ENCODE results near the gene WFDC5. TPM values are rescaled to one million over a fixed set of nuclear protein-coding genes. Genes with fewer than 3 reads are reported as not detected.
"Not testable (repeated sequence)": the region's sequence is repeated elsewhere in the genome, so short reads cannot be mapped to it uniquely, and the experiment has no call there.

WFDC5 gene
- total RNA-seq, 1 donor from 2014 or later: not detected

GRCh38 chr20:45066372-45066771 lies 48.6 kb downstream of the WFDC5 start:
- H3K27ac Mint-ChIP-seq: no peak overlapping the region
- H3K27me3 Mint-ChIP-seq (ENCODE audit: low read depth): no peaks in the 10 kb centered on the region
- DNase-seq (ENCODE audit: low spot score in 2 of 2, unreplicated experiment in 2 of 2): no peak
- H3K4me1 Mint-ChIP-seq: peaks cover 17% of the 10 kb centered on the region
- H3K9me3 Mint-ChIP-seq: peaks cover 14% of the 10 kb centered on the region
- H3K4me3 Mint-ChIP-seq: no peak overlapping the region
- TF ChIP-seq, protein P1, sequence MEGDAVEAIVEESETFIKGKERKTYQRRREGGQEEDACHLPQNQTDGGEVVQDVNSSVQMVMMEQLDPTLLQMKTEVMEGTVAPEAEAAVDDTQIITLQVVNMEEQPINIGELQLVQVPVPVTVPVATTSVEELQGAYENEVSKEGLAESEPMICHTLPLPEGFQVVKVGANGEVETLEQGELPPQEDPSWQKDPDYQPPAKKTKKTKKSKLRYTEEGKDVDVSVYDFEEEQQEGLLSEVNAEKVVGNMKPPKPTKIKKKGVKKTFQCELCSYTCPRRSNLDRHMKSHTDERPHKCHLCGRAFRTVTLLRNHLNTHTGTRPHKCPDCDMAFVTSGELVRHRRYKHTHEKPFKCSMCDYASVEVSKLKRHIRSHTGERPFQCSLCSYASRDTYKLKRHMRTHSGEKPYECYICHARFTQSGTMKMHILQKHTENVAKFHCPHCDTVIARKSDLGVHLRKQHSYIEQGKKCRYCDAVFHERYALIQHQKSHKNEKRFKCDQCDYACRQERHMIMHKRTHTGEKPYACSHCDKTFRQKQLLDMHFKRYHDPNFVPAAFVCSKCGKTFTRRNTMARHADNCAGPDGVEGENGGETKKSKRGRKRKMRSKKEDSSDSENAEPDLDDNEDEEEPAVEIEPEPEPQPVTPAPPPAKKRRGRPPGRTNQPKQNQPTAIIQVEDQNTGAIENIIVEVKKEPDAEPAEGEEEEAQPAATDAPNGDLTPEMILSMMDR (IDR thresholded peaks at IDR 0.05; ENCODE audit: unreplicated experiment): no peak
- peaks cover 19% of the 10 kb centered on the region for H3K36me3 Mint-ChIP-seq

DNA sequence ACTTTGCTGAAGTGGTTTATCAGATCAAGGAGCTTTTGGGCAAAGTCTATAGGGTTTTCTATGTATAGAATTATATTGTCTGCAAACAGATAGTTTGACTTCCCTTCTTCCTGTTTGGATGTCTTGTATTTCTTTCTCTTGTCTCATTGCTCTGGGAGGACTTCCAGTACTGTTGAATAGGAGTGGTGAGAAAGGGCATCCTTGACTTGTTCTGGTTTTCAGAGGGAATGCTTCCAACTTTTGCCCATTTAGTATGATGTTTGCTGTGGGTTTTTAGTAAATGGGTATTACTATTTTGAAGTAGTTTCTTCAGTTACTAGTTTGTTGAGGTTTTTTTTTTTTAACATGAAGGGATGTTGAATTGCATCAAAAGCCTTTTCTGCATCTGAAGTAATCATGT lies 50.2 kb downstream of the WFDC5 start:
- peaks cover 17% of the 10 kb centered on the region for H3K4me1 Mint-ChIP-seq
- H3K4me3 Mint-ChIP-seq: no peak overlapping the region
- no peaks in the 10 kb centered on the region for H3K27me3 Mint-ChIP-seq (ENCODE audit: low read depth)
- H3K9me3 Mint-ChIP-seq: peaks cover 8% of the 10 kb centered on the region
- peaks cover 13% of the 10 kb centered on the region for H3K36me3 Mint-ChIP-seq
- DNase-seq (ENCODE audit: low spot score in 2 of 2, unreplicated experiment in 2 of 2): no peak
- no peak overlapping the region for H3K27ac Mint-ChIP-seq
- TF ChIP-seq, protein P1 (IDR thresholded peaks at IDR 0.05; ENCODE audit: unreplicated experiment): no peak

- H3K27me3 Mint-ChIP-seq (ENCODE audit: low read depth); H3K9me3 Mint-ChIP-seq; H3K4me3 Mint-ChIP-seq; H3K4me1 Mint-ChIP-seq; DNase-seq (ENCODE audit: low spot score in 2 of 2, unreplicated experiment in 2 of 2); H3K27ac Mint-ChIP-seq: not testable (repeated sequence)
- H3K36me3 Mint-ChIP-seq: peaks cover 12% of the 10 kb centered on the region
Measured at GRCh38 chr20:45063107-45063506, 51.9 kb downstream of the WFDC5 start.

DNA sequence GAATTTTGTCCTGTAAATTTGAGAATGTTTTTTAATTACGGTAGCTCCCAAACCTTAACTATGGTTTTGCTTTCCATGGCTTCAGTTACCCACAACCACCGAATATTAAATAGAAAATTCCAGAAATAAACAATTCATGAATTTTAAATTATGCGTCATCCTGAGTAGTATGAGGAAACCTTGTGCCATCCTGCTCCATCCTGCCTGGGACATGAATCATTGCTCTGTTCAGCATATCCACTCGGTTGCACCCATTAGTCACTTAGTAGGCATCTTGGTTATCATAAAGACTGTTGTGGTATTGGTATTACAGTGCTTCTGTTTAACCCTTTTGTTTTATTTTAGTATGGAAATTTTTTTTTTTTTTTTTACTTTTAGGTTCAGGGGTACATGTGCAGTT lies 53.7 kb downstream of the WFDC5 start:
- TF ChIP-seq, protein P1 (IDR thresholded peaks at IDR 0.05; ENCODE audit: unreplicated experiment): no peak
- Mint-ChIP-seq H3K9me3 (peaks cover 4% of the 10 kb centered on the region), H3K4me3 (no peak overlapping the region), H3K27me3 (ENCODE audit: low read depth) (no peaks in the 10 kb centered on the region), H3K36me3 (peaks cover 18% of the 10 kb centered on the region), H3K27ac (no peak overlapping the region), H3K4me1 (no peaks in the 10 kb centered on the region)
- DNase-seq (ENCODE audit: low spot score in 2 of 2, unreplicated experiment in 2 of 2): no peak

DNA sequence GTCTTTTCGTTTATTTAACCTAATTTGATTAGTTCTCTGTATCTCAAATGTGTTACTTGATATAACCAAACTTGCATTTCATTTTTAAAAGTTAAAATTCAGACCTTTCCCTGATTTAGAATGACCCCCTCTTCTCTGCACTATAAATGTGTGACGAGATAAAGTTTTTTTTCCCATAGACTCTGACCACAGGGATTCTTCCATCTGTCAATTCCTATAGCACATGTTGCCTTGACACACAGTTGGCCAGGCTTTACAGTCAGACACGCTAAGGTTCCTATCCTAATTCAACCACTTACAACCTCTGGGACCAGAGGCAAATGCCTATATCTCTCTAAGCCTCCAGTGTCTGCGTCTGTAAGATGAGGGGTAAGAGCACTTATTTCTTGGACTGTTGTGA lies 54.7 kb downstream of the WFDC5 start:
- no peak for DNase-seq (ENCODE audit: low spot score in 2 of 2, unreplicated experiment in 2 of 2)
- Mint-ChIP-seq H3K36me3 (peaks cover 18% of the 10 kb centered on the region), H3K9me3 (peaks cover 4% of the 10 kb centered on the region), H3K4me1 (no peaks in the 10 kb centered on the region), H3K27ac (no peak overlapping the region), H3K27me3 (ENCODE audit: low read depth) (no peaks in the 10 kb centered on the region), H3K4me3 (no peak overlapping the region)
- TF ChIP-seq, protein P1 (IDR thresholded peaks at IDR 0.05; ENCODE audit: unreplicated experiment): no peak

Other genes with a start within 250 kb of the WFDC5 start
- gene YWHAB, start 229.5 kb downstream of the WFDC5 start, total RNA-seq: 113 to 116 TPM (median 114 TPM) in 3 replicates
- 131 to 135 TPM (median 135 TPM) in 3 replicates for gene PABPC1L, start 205.1 kb downstream of the WFDC5 start, total RNA-seq
- gene TOMM34, start 154.8 kb downstream of the WFDC5 start, total RNA-seq: 43.7 to 47.3 TPM (median 45.6 TPM) in 3 replicates
- gene STK4, start 148.7 kb downstream of the WFDC5 start, total RNA-seq: 29.9 to 31.7 TPM (median 31.3 TPM) in 3 replicates
- gene KCNS1, start 14.0 kb downstream of the WFDC5 start, total RNA-seq: 0.09 TPM in 1 of 3 replicates, not detected in the others
- not detected in 3 replicates for gene WFDC12, start 9.3 kb upstream of the WFDC5 start, total RNA-seq
- gene PI3, start 59.7 kb upstream of the WFDC5 start, total RNA-seq: not detected in 3 replicates
- gene SEMG1, start 91.9 kb upstream of the WFDC5 start, total RNA-seq: not detected in 3 replicates
- not detected in 3 replicates for gene SEMG2, start 106.2 kb upstream of the WFDC5 start, total RNA-seq
- gene SLPI, start 139.4 kb upstream of the WFDC5 start, total RNA-seq: not detected in 3 replicates
- gene RBPJL, start 191.7 kb upstream of the WFDC5 start, total RNA-seq: not detected in 3 replicates
- gene MATN4, start 193.1 kb upstream of the WFDC5 start, total RNA-seq: 0.11 TPM in 1 of 3 replicates, not detected in the others
- 44.3 to 46.7 TPM (median 46.7 TPM) in 3 replicates for gene SDC4, start 233.2 kb upstream of the WFDC5 start, total RNA-seq
- 25.6 to 27.2 TPM (median 26.7 TPM) in 3 replicates for gene SYS1, start 248.0 kb upstream of the WFDC5 start, total RNA-seq

Data from mesothelial cell of epicardium (in vitro differentiated cells).